Measurements from ENCODE around the gene ACTR5. TPM values are rescaled to one million over a fixed set of nuclear protein-coding genes. Genes with fewer than 3 reads are reported as not detected.

Gene ACTR5
- total RNA-seq, 2 experiments from 2014 or later: 12.3 to 21.1 TPM

DNA sequence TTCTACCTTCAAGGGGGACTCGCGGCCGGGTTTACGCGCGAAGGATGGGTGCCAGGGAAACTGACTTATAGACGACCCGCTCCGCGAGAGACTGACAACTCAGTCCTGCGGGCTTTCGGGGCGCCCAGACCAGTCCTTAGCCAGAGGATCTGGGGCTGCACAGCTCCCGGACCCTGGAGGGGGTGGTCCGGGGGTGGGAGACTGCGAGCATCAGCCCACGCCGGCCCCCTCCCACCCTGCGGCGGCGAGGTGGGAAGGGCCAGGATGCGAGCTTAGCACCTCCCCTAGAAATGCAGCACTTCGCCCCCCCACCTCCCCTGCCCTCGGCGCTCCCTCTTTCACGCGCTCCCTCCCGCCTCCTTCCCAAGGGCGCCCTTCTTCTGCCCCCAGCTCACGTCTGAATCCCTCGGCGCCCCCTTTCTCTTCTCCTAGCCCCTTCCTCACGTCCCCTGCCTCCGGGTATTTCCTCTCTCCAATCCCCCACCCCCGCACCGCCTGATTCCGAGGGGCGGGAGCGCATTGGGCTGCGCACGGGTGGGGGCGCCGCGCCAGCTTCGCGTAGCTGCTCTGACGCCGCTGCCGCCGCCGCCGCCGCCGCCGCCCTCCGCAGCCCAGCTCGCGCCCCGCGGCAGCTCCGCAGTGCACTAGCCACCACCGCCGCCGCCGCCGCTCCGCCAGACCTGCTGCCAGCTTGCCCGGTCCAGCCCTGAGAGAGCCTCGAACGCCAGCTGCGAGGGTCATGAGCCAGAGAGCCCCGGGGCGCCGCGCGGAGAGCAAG is 24.2 kb upstream of the ACTR5 start, which contains the start of gene SLC32A1:
Gene SLC32A1, plus strand, starts transcription at position 639 of the 778 bp plus-strand sequence. CDS start 239 bp downstream, outside the sequence.
- CTCF ChIA-PET (ENCODE audit: unreplicated experiment): no interaction called here
- Histone ChIP-seq H3K9me3 (ENCODE audit: low read length) (no peaks in the 10 kb centered on the region), H3K79me2 (ENCODE audit: insufficient read depth, low read depth, low read length) (no peaks in the 10 kb centered on the region), H3K4me2 (ENCODE audit: low read length) (peak within 1 kb of the TSS; percentile 50), H4K20me1 (ENCODE audit: insufficient read depth, low read length) (no peaks in the 10 kb centered on the region), H2AFZ (ENCODE audit: low read length) (no peak within 1 kb of the TSS), H3K9me2 (ENCODE audit: insufficient read depth, low read length) (no peaks in the 10 kb centered on the region), H3K27ac (ENCODE audit: low read depth, low read length, poor library complexity, severe bottlenecking) (no peak within 1 kb of the TSS), H3K4me3 (ENCODE audit: low read depth, low read length, poor library complexity, severe bottlenecking) (peak within 1 kb of the TSS; percentile 18), H3K36me3 (ENCODE audit: insufficient read depth, low read length) (no peaks in the 10 kb centered on the region), H3K4me1 (ENCODE audit: insufficient read depth, low read length, poor library complexity, severe bottlenecking) (peaks cover 13% of the 10 kb centered on the region)
- POLR2A ChIA-PET: no interaction called here
- DNase-seq (ENCODE audit: low spot score): no peak
- TF ChIP-seq, protein P1, sequence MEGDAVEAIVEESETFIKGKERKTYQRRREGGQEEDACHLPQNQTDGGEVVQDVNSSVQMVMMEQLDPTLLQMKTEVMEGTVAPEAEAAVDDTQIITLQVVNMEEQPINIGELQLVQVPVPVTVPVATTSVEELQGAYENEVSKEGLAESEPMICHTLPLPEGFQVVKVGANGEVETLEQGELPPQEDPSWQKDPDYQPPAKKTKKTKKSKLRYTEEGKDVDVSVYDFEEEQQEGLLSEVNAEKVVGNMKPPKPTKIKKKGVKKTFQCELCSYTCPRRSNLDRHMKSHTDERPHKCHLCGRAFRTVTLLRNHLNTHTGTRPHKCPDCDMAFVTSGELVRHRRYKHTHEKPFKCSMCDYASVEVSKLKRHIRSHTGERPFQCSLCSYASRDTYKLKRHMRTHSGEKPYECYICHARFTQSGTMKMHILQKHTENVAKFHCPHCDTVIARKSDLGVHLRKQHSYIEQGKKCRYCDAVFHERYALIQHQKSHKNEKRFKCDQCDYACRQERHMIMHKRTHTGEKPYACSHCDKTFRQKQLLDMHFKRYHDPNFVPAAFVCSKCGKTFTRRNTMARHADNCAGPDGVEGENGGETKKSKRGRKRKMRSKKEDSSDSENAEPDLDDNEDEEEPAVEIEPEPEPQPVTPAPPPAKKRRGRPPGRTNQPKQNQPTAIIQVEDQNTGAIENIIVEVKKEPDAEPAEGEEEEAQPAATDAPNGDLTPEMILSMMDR (conservative IDR thresholded peaks at IDR 0.05; ENCODE audit: low read length): no peak
- TF ChIP-seq EZH2phosphoT487 (IDR thresholded peaks at IDR 0.05; ENCODE audit: borderline replicate concordance, low read depth, low read length): no peak
- intact Hi-C loops (cut with micrococcal nuclease; ENCODE audit: unreplicated experiment): no loop called here
- BruUV-seq (replicated peaks): no TSS peak

DNA sequence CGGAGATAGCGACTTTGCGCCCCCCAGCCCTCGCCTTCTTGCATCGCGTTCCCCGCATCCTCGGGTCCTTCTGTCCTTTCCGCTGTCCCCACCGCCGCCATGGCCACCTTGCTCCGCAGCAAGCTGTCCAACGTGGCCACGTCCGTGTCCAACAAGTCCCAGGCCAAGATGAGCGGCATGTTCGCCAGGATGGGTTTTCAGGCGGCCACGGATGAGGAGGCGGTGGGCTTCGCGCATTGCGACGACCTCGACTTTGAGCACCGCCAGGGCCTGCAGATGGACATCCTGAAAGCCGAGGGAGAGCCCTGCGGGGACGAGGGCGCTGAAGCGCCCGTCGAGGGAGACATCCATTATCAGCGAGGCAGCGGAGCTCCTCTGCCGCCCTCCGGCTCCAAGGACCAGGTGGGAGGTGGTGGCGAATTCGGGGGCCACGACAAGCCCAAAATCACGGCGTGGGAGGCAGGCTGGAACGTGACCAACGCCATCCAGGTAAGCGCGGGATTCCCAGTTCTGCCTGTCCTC is 23.6 kb upstream of the ACTR5 start:
- Histone ChIP-seq H3K36me3 (ENCODE audit: insufficient read depth, low read length) (no peaks in the 10 kb centered on the region), H2AFZ (ENCODE audit: low read length) (no peak overlapping the region), H3K27ac (ENCODE audit: low read depth, low read length, poor library complexity, severe bottlenecking) (no peak overlapping the region), H3K4me1 (ENCODE audit: insufficient read depth, low read length, poor library complexity, severe bottlenecking) (peaks cover 13% of the 10 kb centered on the region), H4K20me1 (ENCODE audit: insufficient read depth, low read length) (no peaks in the 10 kb centered on the region), H3K4me2 (ENCODE audit: low read length) (peak overlapping the region; percentile 50; the same call in 1 of the 2 replicates), H3K9me3 (ENCODE audit: low read length) (no peaks in the 10 kb centered on the region), H3K4me3 (ENCODE audit: low read depth, low read length, poor library complexity, severe bottlenecking) (no peak overlapping the region), H3K79me2 (ENCODE audit: insufficient read depth, low read depth, low read length) (no peaks in the 10 kb centered on the region), H3K9me2 (ENCODE audit: insufficient read depth, low read length) (no peaks in the 10 kb centered on the region)
- DNase-seq (ENCODE audit: low spot score): no peak
- CTCF ChIA-PET (ENCODE audit: unreplicated experiment): no interaction called here
- POLR2A ChIA-PET: interaction anchor here (0.6 kb wide), 1 partner anchor 66 kb away, joined by 4 read pairs; no protein-coding TSS in a partner anchor
- intact Hi-C loops (cut with micrococcal nuclease; ENCODE audit: unreplicated experiment): no loop called here
- no TSS peak for BruUV-seq (replicated peaks)
- no peak for TF ChIP-seq EZH2phosphoT487 (IDR thresholded peaks at IDR 0.05; ENCODE audit: borderline replicate concordance, low read depth, low read length)
- TF ChIP-seq, protein P1 (conservative IDR thresholded peaks at IDR 0.05; ENCODE audit: low read length): no peak

All from OCI-LY7 (cell line).